ENCODE results near the gene ARMH4. TPM values are rescaled to one million over a fixed set of nuclear protein-coding genes. Genes with fewer than 3 reads are reported as not detected.

Gene ARMH4
- total RNA-seq, 1 donor from 2014 or later, result 1.4 TPM

- DNase-seq (ENCODE audit: low read depth in 2 of 2), result no peak
Measured at GRCh38 chr14:58055497-58056010, 96.5 kb downstream of the ARMH4 start.

- DNase-seq (ENCODE audit: low read depth in 2 of 2), result no peak
Measured at GRCh38 chr14:58054100-58054499, 97.9 kb downstream of the ARMH4 start.

- no peak for DNase-seq (ENCODE audit: low read depth in 2 of 2)
Measured at GRCh38 chr14:58048219-58048618, 103.8 kb downstream of the ARMH4 start.

- DNase-seq (ENCODE audit: low read depth in 2 of 2), result no peak
Measured at GRCh38 chr14:58027904-58028303, 124.1 kb downstream of the ARMH4 start.

- no peak for DNase-seq (ENCODE audit: low read depth in 2 of 2)
Measured at GRCh38 chr14:58026967-58027366, 125.0 kb downstream of the ARMH4 start.

- no peak for DNase-seq (ENCODE audit: low read depth in 2 of 2)
Measured at GRCh38 chr14:58026219-58026618, 125.8 kb downstream of the ARMH4 start.

- DNase-seq (ENCODE audit: low read depth in 2 of 2), result no peak
Measured at GRCh38 chr14:58014778-58015177, 137.2 kb downstream of the ARMH4 start.

- no peak for DNase-seq (ENCODE audit: low read depth in 2 of 2)
Measured at GRCh38 chr14:58002618-58003017, 149.4 kb downstream of the ARMH4 start.

- DNase-seq (ENCODE audit: low read depth in 2 of 2), result no peak
Measured at GRCh38 chr14:57999979-58000378, 152.0 kb downstream of the ARMH4 start.

GRCh38 chr14:57999471-57999870, 152.5 kb downstream of the ARMH4 start:
- DNase-seq (ENCODE audit: low read depth in 2 of 2), result no peak

- DNase-seq (ENCODE audit: low read depth in 2 of 2), result no peak
Measured at GRCh38 chr14:57998766-57999165, 153.2 kb downstream of the ARMH4 start.

- DNase-seq (ENCODE audit: low read depth in 2 of 2), result no peak
Measured at GRCh38 chr14:57991353-57991752, 160.7 kb downstream of the ARMH4 start.

GRCh38 chr14:57988445-57988844, 163.6 kb downstream of the ARMH4 start:
- DNase-seq (ENCODE audit: low read depth in 2 of 2), result no peak

- no peak for DNase-seq (ENCODE audit: low read depth in 2 of 2)
Measured at GRCh38 chr14:57987596-57988300, 164.3 kb downstream of the ARMH4 start.

- no peak for DNase-seq (ENCODE audit: low read depth in 2 of 2)
Measured at GRCh38 chr14:57987051-57987450, 165.0 kb downstream of the ARMH4 start.

- DNase-seq (ENCODE audit: low read depth in 2 of 2), result no peak
Measured at GRCh38 chr14:57982804-57983634, 169.0 kb downstream of the ARMH4 start.

GRCh38 chr14:57981817-57982560, 170.0 kb downstream of the ARMH4 start:
- DNase-seq (ENCODE audit: low read depth in 2 of 2), result no peak

GRCh38 chr14:57979376-57980048, 172.5 kb downstream of the ARMH4 start:
- no peak for DNase-seq (ENCODE audit: low read depth in 2 of 2)

GRCh38 chr14:57976701-57977100, 175.3 kb downstream of the ARMH4 start:
- no peak for DNase-seq (ENCODE audit: low read depth in 2 of 2)

GRCh38 chr14:57974896-57975295, 177.1 kb downstream of the ARMH4 start:
- DNase-seq (ENCODE audit: low read depth in 2 of 2), result no peak

- no peak for DNase-seq (ENCODE audit: low read depth in 2 of 2)
Measured at GRCh38 chr14:57970594-57970993, 181.4 kb downstream of the ARMH4 start.
